H1 (cell line): ENCODE measurements around the gene VSNL1. TPM values are rescaled to one million over a fixed set of nuclear protein-coding genes. Genes with fewer than 3 reads are reported as not detected.

Source experiments
- MAFK ChIP-seq: IDR thresholded peaks from 2 replicates; pipeline ENCODE4 v1.6.1; 2012; ENCODE audit warnings: low read depth, mild to moderate bottlenecking, improper control_type of control experiment, low read length
- POLR2AphosphoS5 ChIP-seq: IDR thresholded peaks from 2 replicates; pipeline ENCODE4 v1.6.1; 2011; ENCODE audit warnings: low read depth, low read length
- TBP ChIP-seq: IDR thresholded peaks from 2 replicates; pipeline ENCODE4 v1.6.1; 2011; ENCODE audit warnings: low read depth, low read length, improper control_type of control experiment
- polyA plus RNA-seq, 7 experiments: library from polyadenylated mRNA; depleted of rRNA in 3 of 7; stranded (reverse) in 5 of 7; unstranded in 2 of 7; fragments of >200 nt in 5 of 7; fragments of 200-250 nt in 2 of 7; gene quantifications; 1 replicate in 5 of 7; 2 replicates in 1 of 7; 4 replicates in 1 of 7; pipeline versions ENCODE4 v1.2.1 to v1.2.3, GENCODE V29; 2011 to 2013; ENCODE audit warnings: missing spikeins in 2 of 7, mixed read lengths in 2 of 7
- total RNA-seq: library from RNA; stranded (reverse); fragmentation: NEBNext Ultra II Directional; extraction: Animal tissue kit (Norgen Biotek cat#: 25700); gene quantifications from 2 replicates; pipeline ENCODE4 v1.2.1, GENCODE V29; 2021
- TF ChIP-seq, protein P1 (sequence below): IDR thresholded peaks from 2 replicates; pipeline ENCODE4 v1.6.1; 2011; ENCODE audit warnings: low read depth, mild to moderate bottlenecking, low read length; ENCODE audit not compliant: insufficient read depth

VSNL1 gene
- total and polyA plus RNA-seq, 2 of the 8 experiments (the other 6 are each of a cell fraction or from before 2014, with no cell fraction given): 49.4 to 108 TPM

- TF ChIP-seq MAFK (no peak), POLR2AphosphoS5 (no peak), TBP (no peak)
- TF ChIP-seq, protein P1, sequence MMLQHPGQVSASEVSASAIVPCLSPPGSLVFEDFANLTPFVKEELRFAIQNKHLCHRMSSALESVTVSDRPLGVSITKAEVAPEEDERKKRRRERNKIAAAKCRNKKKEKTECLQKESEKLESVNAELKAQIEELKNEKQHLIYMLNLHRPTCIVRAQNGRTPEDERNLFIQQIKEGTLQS: no peak
Observed at GRCh38 chr2:17584689-17585088, 44.2 kb downstream of the VSNL1 start (continued).
